Ovary (tissue), 9 donors: ENCODE measurements around the gene PPP4R3A. TPM values are rescaled to one million over a fixed set of nuclear protein-coding genes. Genes with fewer than 3 reads are reported as not detected.
"Not testable (repeated sequence)": the region's sequence is repeated elsewhere in the genome, so short reads cannot be mapped to it uniquely, and the experiment has no call there.

Experiments
- DNase-seq, 5 donors: peaks; one replicate each; pipeline ENCODE4 v3.0.0-alpha.2; 2019 to 2020
- H3K27ac ChIP-seq, 2 donors: fragments of 200-600 bp; one replicate each; pipeline versions ENCODE4 v1.5.1 to v1.8.0; 2019 to 2022
- H3K27me3 ChIP-seq: fragments of 200-600 bp; one replicate; pipeline ENCODE4 v1.8.0; 2022
- H3K36me3 ChIP-seq: fragments of 200-600 bp; sonication (generic); one replicate; pipeline ENCODE4 v1.5.1; 2019
- H3K4me1 ChIP-seq: one replicate; pipeline ENCODE4 v1.8.1; 2013; ENCODE audit warnings: mild to moderate bottlenecking, moderate library complexity; ENCODE audit not compliant: insufficient read depth
- H3K4me3 ChIP-seq: fragments of 200-600 bp; sonication (generic); one replicate; pipeline ENCODE4 v1.5.1; 2017
- H3K9me3 ChIP-seq, 2 donors: fragments of 200-600 bp in 1 of 2; sonication (generic) in 1 of 2; one replicate each; pipeline versions ENCODE4 v1.5.1 to v1.8.1; 2013 to 2019; ENCODE audit warnings: mild to moderate bottlenecking in 1 of 2, moderate library complexity in 1 of 2
- EP300 ChIP-seq: sonication (generic); formaldehyde crosslinking; IDR thresholded peaks from one replicate; pipeline ENCODE4 v1.6.1; 2017; ENCODE audit warnings: antibody characterized with exemption
- POLR2A ChIP-seq: fragments of 450-650 bp; IDR thresholded peaks from one replicate; pipeline ENCODE4 v1.6.1; 2017; ENCODE audit warnings: antibody characterized with exemption, mild to moderate bottlenecking, moderate library complexity
- WGBS, 3 donors: extraction: QIAGEN DNeasy Blood & Tissue Kit in 1 of 3; methylation state at CpG; one replicate each; pipeline versions ENCODE4 v1.1.5 to v1.1.7; 2013 to 2017; 5-methylcytosine and 5-hydroxymethylcytosine counted together
- intact Hi-C, 4 donors: fragments of 100-400 bp; cut with DNase I; formaldehyde crosslinking; loops; one replicate each; pipeline versions ENCODE4 v1.11.0 to v1.15.1; 2022 to 2023
- polyA plus RNA-seq, 2 donors: library from polyadenylated mRNA; stranded (reverse); fragments of 200-250 nt in 1 of 2; fragments of 350-450 nt in 1 of 2; fragmentation: Illumina TruSeq in 1 of 2; extraction: RNeasy Lipid Tissue Mini Kit (QIAGEN cat#74804) in 1 of 2; gene quantifications; one replicate each; pipeline ENCODE4 v1.2.3, GENCODE V29; 2013 to 2014
- total RNA-seq, 7 donors: library from RNA; depleted of rRNA in 2 of 7; stranded (reverse); fragments of >200 nt in 2 of 7; fragmentation: NEBNext Ultra II Directional in 3 of 7; extraction: Animal tissue kit (Norgen Biotek cat#: 25700) in 3 of 7; gene quantifications; one replicate each; pipeline versions ENCODE4 v1.1.0 to v1.2.4, GENCODE V29; 2016 to 2023
- TF ChIP-seq, protein P1 (sequence below), 3 donors: fragments of 450-650 bp in 2 of 3; fragments of 200-600 bp in 1 of 3; IDR thresholded peaks; one replicate each; pipeline versions ENCODE4 v1.5.1 to v1.8.0; 2016 to 2022; ENCODE audit warnings: antibody characterized with exemption in 3 of 3, mild to moderate bottlenecking in 1 of 3
- donor health status: DM: no; HTN: no; CAD: no; lungs with moderate emphysema.
- donor health status: DM: no; HTN: no; CAD: no.
- donor health status: Bipolar disorder and iron deficiency.
- donor health status: DM: yes; HTN: yes; CAD: no.
- donor health status: DM: no; HTN: no; CAD: no.
- donor health status: DM: yes; HTN: yes; CAD: no.

PPP4R3A gene
- total and polyA plus RNA-seq, 9 donors = 50.0 to 86.3 (median 65.1) TPM

DNA sequence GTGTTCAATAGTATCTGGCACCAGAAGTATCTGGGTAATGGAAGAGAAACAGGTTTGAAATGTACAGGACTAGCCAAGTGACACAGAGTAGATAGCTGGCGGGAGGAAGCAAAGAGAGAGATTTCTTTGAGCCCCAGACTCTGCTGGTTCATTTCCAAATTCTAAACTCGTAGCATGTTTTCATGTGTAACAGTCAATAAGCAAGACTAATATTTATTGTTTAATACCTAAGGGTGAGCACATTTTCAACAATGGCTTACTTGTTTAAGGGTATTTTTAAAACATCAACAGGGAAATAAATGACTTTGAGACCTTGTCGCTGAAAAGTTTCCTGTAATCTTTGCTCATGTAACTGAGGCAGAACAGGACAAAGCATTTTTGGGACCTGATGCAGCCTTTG lies 80.7 kb downstream of the PPP4R3A start:
- WGBS, 3 donors = 53 to 60% (median 55%) methylated on average over 3 of the region's 3 CpGs
- Histone ChIP-seq H3K36me3 (no peaks in the 10 kb centered on the region), H3K27me3 (no peaks in the 10 kb centered on the region), H3K27ac (no peak overlapping the region), H3K9me3 (no peaks in the 10 kb centered on the region), H3K4me3 (no peak overlapping the region), H3K4me1 (no peaks in the 10 kb centered on the region)
- no peak for DNase-seq
- TF ChIP-seq POLR2A = no peak
- TF ChIP-seq EP300 = no peak
- TF ChIP-seq, protein P1, sequence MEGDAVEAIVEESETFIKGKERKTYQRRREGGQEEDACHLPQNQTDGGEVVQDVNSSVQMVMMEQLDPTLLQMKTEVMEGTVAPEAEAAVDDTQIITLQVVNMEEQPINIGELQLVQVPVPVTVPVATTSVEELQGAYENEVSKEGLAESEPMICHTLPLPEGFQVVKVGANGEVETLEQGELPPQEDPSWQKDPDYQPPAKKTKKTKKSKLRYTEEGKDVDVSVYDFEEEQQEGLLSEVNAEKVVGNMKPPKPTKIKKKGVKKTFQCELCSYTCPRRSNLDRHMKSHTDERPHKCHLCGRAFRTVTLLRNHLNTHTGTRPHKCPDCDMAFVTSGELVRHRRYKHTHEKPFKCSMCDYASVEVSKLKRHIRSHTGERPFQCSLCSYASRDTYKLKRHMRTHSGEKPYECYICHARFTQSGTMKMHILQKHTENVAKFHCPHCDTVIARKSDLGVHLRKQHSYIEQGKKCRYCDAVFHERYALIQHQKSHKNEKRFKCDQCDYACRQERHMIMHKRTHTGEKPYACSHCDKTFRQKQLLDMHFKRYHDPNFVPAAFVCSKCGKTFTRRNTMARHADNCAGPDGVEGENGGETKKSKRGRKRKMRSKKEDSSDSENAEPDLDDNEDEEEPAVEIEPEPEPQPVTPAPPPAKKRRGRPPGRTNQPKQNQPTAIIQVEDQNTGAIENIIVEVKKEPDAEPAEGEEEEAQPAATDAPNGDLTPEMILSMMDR (IDR thresholded peaks at IDR 0.05) = no peak
- intact Hi-C loops = no loop called here

DNA sequence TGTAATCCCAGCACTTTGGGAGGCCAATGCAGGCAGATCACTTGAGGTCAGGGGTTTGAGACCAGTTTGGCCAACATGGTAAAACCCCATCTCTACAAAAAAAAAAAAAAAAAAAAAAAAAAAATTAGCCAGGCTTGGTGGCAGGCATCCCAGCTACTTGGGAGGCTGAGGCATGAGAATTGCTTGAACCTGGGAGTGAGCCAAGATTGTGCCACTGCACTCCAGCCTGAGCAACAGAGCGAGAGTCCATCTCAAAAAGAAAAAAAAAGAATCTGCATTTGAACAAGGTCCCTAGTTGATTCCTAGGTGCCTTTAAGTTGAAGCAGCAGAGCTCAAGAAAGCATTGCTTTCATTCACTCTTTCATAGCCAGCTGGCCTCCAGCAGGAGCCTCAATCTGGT lies 81.2 kb downstream of the PPP4R3A start:
- H3K27me3 ChIP-seq, DNase-seq, H3K9me3 ChIP-seq, H3K4me1 ChIP-seq, intact Hi-C loops, H3K27ac ChIP-seq, H3K36me3 ChIP-seq, H3K4me3 ChIP-seq: not testable (repeated sequence)
- 66 to 81% (median 71%) methylated on average over 1 of the region's 1 CpG for WGBS, 3 donors

DNA sequence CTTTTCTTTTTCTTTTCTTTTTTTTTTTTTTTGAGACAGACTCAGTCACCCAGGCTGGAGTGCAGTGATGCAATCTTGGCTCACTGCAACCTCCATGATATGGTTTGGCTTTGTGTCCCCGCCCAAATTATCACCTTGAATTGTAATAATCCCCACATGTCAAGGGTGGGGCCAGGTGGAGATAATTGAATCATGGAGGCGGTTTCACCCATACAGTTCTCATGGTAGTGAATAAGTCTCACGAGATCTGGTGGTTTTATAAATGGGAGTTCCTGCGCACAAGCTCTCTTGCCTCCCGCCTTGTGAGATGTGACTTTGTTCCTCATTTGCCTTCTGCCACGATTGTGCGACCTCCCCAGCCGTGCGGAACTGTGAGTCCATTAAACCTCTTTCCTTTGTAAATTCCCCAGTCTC lies 84.6 kb downstream of the PPP4R3A start:
- H3K27me3 ChIP-seq, H3K27ac ChIP-seq, intact Hi-C loops, H3K36me3 ChIP-seq, H3K4me3 ChIP-seq, H3K9me3 ChIP-seq, H3K4me1 ChIP-seq, DNase-seq: not testable (repeated sequence)
- 91 to 98% (median 91%) methylated on average over 9 of the region's 9 CpGs for WGBS, 3 donors

DNA sequence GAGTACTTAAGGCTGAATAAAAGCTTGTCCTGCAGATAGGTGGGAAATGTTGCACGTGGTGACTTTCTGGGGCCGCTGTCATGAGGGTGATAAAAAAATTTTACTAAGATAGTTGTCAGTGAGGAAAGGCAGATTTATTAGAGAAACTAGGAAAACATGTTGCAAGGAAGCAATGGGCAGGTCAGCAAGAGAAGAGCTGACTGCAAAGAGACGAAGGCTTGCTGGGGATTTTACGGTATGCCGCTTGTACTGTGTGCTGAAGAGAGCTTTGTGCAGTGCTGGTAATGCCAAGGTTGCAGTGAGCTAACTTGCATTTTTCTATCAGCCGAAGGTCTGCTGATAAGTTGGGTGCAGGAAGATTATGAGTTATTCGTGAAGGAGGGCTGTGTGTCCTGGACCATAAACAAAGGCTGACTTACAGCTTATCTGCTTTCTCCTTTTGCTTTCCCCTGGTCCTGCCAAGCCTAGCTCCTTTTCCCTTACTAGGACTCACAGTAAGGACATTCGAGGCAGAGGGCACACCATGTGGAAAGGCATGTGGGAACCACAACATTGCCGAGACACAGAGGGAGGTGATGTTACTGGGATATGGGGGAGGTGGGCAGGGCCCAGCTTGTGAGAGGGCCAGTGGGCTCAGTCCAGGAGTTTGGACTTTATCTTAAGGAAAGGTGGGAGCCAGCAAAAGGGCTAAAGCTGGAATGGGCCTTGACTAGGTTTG lies 85.1 kb downstream of the PPP4R3A start:
- Histone ChIP-seq H3K27me3 (no peaks in the 10 kb centered on the region), H3K36me3 (no peaks in the 10 kb centered on the region), H3K9me3 (no peaks in the 10 kb centered on the region), H3K27ac (no peak overlapping the region), H3K4me1 (no peaks in the 10 kb centered on the region), H3K4me3 (no peak overlapping the region)
- TF ChIP-seq, protein P1 (IDR thresholded peaks at IDR 0.05) = no peak
- TF ChIP-seq EP300 (no peak), POLR2A (no peak)
- intact Hi-C loops = no loop called here
- WGBS, 3 donors = 47 to 53% (median 52%) methylated on average over 9 of the region's 9 CpGs
- DNase-seq = no peak

DNA sequence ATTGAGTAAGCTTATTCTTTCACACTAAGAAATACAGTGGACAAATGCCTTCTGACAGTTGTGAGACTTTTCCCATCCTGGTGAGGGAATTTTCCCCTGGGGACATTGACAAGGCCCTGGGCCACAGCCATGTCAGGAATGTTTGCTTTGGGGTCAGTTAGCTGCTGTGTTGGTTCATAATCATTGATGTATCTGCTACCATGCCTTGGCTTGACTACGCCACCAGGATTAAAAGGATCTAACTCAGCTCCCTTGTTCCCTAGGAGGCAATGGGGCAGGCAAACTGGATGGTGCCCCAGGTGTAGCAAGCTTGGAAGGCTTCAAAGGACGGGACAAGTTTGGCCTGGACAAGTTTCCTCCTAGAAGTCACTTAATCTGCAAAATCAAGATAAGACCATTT lies 89.4 kb downstream of the PPP4R3A start:
- no peak for DNase-seq
- Histone ChIP-seq H3K27me3 (no peaks in the 10 kb centered on the region), H3K9me3 (no peaks in the 10 kb centered on the region), H3K4me1 (peaks cover 5% of the 10 kb centered on the region), H3K4me3 (no peak overlapping the region), H3K36me3 (no peaks in the 10 kb centered on the region), H3K27ac (no peak overlapping the region)
- intact Hi-C loops = no loop called here
- TF ChIP-seq, protein P1 (IDR thresholded peaks at IDR 0.05) = no peak
- TF ChIP-seq EP300 (no peak), POLR2A (no peak)
- WGBS, 3 donors = 91 to 92% (median 91%) methylated on average over 2 of the region's 2 CpGs
